NOMO-1 (cell line): Measurements from ENCODE around the gene CCDC14.

ENCODE experiments used
- DNase-seq, 2 experiments: peaks; one replicate each; lab custom pipeline; 2025; ENCODE audit not compliant: unreplicated experiment in 2 of 2; lab: John Stamatoyannopoulos, UW

The CCDC14 gene

GRCh38 chr3:123864706-123865105, 96.3 kb downstream of the CCDC14 start:
- DNase-seq: no peak
